ENCODE results near the gene SRPK3. TPM values are rescaled to one million over a fixed set of nuclear protein-coding genes. Genes with fewer than 3 reads are reported as not detected.

Gene SRPK3
- total and polyA plus RNA-seq, 2 donors (not counting 3 experiments of a cell fraction or from before 2014, with no cell fraction given): 0.25 to 0.40 TPM

DNA sequence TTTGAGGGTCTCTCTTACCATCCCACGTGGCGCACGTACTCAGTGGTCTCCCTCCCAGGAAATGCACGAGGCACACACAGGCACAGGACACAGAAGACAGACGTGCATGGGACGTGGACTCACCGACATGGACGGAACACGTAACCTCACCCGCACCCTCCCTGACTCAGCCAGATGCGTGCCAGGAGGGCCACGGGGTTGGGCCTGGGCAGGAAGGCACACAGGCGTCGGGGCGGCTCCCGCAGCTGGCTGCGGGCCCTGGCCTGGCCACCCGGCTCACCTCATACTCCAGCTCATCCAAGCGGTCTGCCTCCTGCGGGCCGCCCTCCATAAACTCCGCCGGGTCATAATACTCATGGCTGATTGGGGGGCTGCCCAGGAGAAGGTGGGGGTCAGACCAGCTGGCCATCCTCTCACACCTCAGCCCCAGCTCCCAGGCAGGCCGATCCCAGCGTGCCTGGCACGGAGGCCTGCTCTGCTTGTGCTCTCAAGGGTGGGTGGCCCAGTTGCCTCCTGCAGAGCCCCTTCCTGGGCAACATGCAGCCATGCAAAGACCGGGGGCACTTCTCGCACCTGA is 26.2 kb downstream of the SRPK3 start:
- intact Hi-C loops (cut with micrococcal nuclease): no loop called here
- Histone ChIP-seq H3K9ac (replicated peaks; ENCODE audit: extremely low read depth, insufficient read depth, low read length) (no peak overlapping the region), H4K20me1 (replicated peaks; ENCODE audit: control insufficient read depth, extremely low read depth, insufficient read depth, low read length) (no peaks in the 10 kb centered on the region), H3K9me3 (replicated peaks; ENCODE audit: control insufficient read depth, insufficient read depth, low read length) (no peaks in the 10 kb centered on the region), H3K4me2 (ENCODE audit: insufficient read depth, low read length) (no peak overlapping the region), H2AFZ (ENCODE audit: low read depth, low read length) (no peak overlapping the region), H3K4me1 (ENCODE audit: control insufficient read depth, extremely low read depth, insufficient read depth, low read length) (no peaks in the 10 kb centered on the region), H3K9me1 (replicated peaks; ENCODE audit: control insufficient read depth, extremely low read depth, insufficient read depth, low read length) (no peaks in the 10 kb centered on the region), H3K36me3 (ENCODE audit: control insufficient read depth in 2 of 2, extremely low read depth in 1 of 2, insufficient read depth in 2 of 2, low read length in 2 of 2) (no peaks in the 10 kb centered on the region), H3K4me3 (replicated peaks in 1 of 3; ENCODE audit: insufficient read depth in 1 of 3, low read depth in 1 of 3, low read length in 3 of 3) (no peak overlapping the region), H3K27ac (ENCODE audit: insufficient read depth, low read depth, low read length) (no peak overlapping the region), H3K79me2 (ENCODE audit: control insufficient read depth, insufficient read depth, low read length) (no peaks in the 10 kb centered on the region), H3K27me3 (ENCODE audit: control insufficient read depth in 2 of 2, insufficient read depth in 2 of 2, low read length in 2 of 2) (no peaks in the 10 kb centered on the region)
- no peak for FAIRE-seq
- no TSS peak for BruUV-seq (replicated peaks)
- dilution Hi-C loops (cut with MboI; ENCODE audit: extremely low pct_ligation_motif_present, low sequenced_read_pairs): no loop called here
- CTCF ChIA-PET: interaction anchor here (2.1 kb wide), 1 partner anchor 116 kb away, joined by 5 read pairs; no protein-coding TSS in a partner anchor
- DNase-seq (ENCODE audit: low read depth, low spot score): no peak
- TF ChIP-seq, protein P1, sequence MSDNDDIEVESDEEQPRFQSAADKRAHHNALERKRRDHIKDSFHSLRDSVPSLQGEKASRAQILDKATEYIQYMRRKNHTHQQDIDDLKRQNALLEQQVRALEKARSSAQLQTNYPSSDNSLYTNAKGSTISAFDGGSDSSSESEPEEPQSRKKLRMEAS (IDR thresholded peaks at IDR 0.05; ENCODE audit: insufficient read depth, insufficient read length): no peak
- no peak for TF ChIP-seq JUN (IDR thresholded peaks at IDR 0.05; ENCODE audit: borderline replicate concordance, insufficient read depth, insufficient read length, low read depth)
- TF ChIP-seq, protein P2, sequence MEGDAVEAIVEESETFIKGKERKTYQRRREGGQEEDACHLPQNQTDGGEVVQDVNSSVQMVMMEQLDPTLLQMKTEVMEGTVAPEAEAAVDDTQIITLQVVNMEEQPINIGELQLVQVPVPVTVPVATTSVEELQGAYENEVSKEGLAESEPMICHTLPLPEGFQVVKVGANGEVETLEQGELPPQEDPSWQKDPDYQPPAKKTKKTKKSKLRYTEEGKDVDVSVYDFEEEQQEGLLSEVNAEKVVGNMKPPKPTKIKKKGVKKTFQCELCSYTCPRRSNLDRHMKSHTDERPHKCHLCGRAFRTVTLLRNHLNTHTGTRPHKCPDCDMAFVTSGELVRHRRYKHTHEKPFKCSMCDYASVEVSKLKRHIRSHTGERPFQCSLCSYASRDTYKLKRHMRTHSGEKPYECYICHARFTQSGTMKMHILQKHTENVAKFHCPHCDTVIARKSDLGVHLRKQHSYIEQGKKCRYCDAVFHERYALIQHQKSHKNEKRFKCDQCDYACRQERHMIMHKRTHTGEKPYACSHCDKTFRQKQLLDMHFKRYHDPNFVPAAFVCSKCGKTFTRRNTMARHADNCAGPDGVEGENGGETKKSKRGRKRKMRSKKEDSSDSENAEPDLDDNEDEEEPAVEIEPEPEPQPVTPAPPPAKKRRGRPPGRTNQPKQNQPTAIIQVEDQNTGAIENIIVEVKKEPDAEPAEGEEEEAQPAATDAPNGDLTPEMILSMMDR (IDR thresholded peaks at IDR 0.05; ENCODE audit: extremely low read depth in 1 of 2, insufficient read depth in 1 of 2, low read depth in 1 of 2, low read length in 2 of 2): no peak
- no peak for TF ChIP-seq POLR2A (IDR thresholded peaks at IDR 0.05; ENCODE audit: low read depth, low read length)
- TF ChIP-seq EZH2 (IDR thresholded peaks at IDR 0.05; ENCODE audit: borderline replicate concordance, low read depth, low read length, severe bottlenecking): no peak
- no peak for TF ChIP-seq FOS (IDR thresholded peaks at IDR 0.05; ENCODE audit: borderline replicate concordance, insufficient read depth, low read length)
- TF ChIP-seq POLR2AphosphoS5 (IDR thresholded peaks at IDR 0.05; ENCODE audit: insufficient read depth, low read depth, low read length): no peak
- no peak for TF ChIP-seq MYC (IDR thresholded peaks at IDR 0.05; ENCODE audit: low read depth, low read length)
- no peak for TF ChIP-seq GATA2 (IDR thresholded peaks at IDR 0.05; ENCODE audit: insufficient read depth, insufficient read length, low read depth, low read length)
- POLR2A ChIA-PET: no interaction called here

All from endothelial cell of umbilical vein (primary cell).